ENCODE data around the gene HDAC7.

GRCh38 chr12:47733142-47733541 is 86.6 kb downstream of the HDAC7 start:
- TF ChIP-seq CTCF (IDR thresholded peaks at IDR 0.05), result no peak
- no peak for TF ChIP-seq EP300 (IDR thresholded peaks at IDR 0.05)
- TF ChIP-seq POLR2A (IDR thresholded peaks at IDR 0.05), result no peak
- TF ChIP-seq POLR2AphosphoS5 (IDR thresholded peaks at IDR 0.05), result no peak
